Suprapubic skin (tissue), 3 donors: ENCODE measurements around the gene STK24.

ENCODE experiments used
- POLR2AphosphoS5 ChIP-seq, 3 donors: sonication (generic); formaldehyde crosslinking; IDR thresholded peaks; one replicate each; pipeline ENCODE4 v1.6.1; 2017; ENCODE audit warnings: antibody characterized with exemption in 3 of 3
- TF ChIP-seq, protein P1 (sequence below), 2 donors: fragments of 200-600 bp in 1 of 2; fragments of 450-650 bp in 1 of 2; sonication (generic) in 1 of 2; IDR thresholded peaks; one replicate each; pipeline ENCODE4 v1.5.1; 2016 to 2019; ENCODE audit warnings: antibody characterized with exemption in 2 of 2, mild to moderate bottlenecking in 1 of 2, moderate library complexity in 1 of 2

DNA sequence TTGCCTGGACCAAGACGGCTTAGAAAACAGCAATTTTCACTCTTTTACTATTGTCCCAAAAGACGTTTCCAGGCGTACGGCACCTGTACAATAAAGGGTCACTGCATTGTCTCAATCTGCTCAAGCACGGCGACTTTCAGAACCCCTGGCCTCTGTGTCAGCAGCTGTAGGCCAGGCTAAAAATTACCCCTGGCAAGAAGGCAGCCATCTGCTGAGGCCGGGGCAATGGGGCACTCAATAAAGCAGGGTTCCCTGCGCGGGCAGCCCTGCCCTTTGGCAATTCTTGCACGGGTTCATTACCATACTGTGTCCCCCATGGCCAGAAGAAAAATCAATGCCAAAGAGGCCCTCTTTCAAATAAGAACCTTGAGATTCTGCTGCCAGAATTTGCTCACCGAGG, 52.1 kb downstream of the STK24 start:
- TF ChIP-seq, protein P1, sequence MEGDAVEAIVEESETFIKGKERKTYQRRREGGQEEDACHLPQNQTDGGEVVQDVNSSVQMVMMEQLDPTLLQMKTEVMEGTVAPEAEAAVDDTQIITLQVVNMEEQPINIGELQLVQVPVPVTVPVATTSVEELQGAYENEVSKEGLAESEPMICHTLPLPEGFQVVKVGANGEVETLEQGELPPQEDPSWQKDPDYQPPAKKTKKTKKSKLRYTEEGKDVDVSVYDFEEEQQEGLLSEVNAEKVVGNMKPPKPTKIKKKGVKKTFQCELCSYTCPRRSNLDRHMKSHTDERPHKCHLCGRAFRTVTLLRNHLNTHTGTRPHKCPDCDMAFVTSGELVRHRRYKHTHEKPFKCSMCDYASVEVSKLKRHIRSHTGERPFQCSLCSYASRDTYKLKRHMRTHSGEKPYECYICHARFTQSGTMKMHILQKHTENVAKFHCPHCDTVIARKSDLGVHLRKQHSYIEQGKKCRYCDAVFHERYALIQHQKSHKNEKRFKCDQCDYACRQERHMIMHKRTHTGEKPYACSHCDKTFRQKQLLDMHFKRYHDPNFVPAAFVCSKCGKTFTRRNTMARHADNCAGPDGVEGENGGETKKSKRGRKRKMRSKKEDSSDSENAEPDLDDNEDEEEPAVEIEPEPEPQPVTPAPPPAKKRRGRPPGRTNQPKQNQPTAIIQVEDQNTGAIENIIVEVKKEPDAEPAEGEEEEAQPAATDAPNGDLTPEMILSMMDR (IDR thresholded peaks at IDR 0.05), result no peak
- no peak for TF ChIP-seq POLR2AphosphoS5 (IDR thresholded peaks at IDR 0.05)
